SK-MEL-5 (cell line): ENCODE results near the gene MTX1. TPM values are rescaled to one million over a fixed set of nuclear protein-coding genes. Genes with fewer than 3 reads are reported as not detected.
A peak's percentile ranks its signal among the peaks of the same experiment; 100 is the strongest.

ENCODE experiments used
- DNase-seq: peaks from one replicate; pipeline ENCODE4 v3.0.0-alpha.2; 2016; ENCODE audit warnings: low read depth, low spot score
- in situ Hi-C: cut with HindIII; loops from 2 replicates; pipeline ENCODE4 v1.10.0; 2016; ENCODE audit warnings: low sequenced_read_pairs, high pct_unique_total_duplicates, low pct_unique_long_range_greater_than_20kb
- total RNA-seq: library from RNA; depleted of rRNA; stranded (reverse); fragments of >200 nt; shearing (Covaris generic); gene quantifications from 2 replicates; pipeline ENCODE4 v1.2.3, GENCODE V29; 2014

Gene MTX1
- total RNA-seq, 1 experiment from 2014 or later: 128 TPM

- in situ Hi-C loops: no loop called here
- DNase-seq: peak; percentile 99
Measured at GRCh38 chr1:155172732-155173477, 35.6 kb upstream of the MTX1 start, which contains the start of gene KRTCAP2. Gene KRTCAP2, minus strand, starts transcription at chr1:155173304. Its CDS starts 80 bp downstream, at chr1:155173224.

GRCh38 chr1:155173478-155174323 is 34.8 kb upstream of the MTX1 start, which contains the start of gene TRIM46:
Gene TRIM46, plus strand, starts transcription at chr1:155173849. Its CDS starts 118 bp downstream, at chr1:155173967.
- in situ Hi-C loops: no loop called here
- peak; percentile 63 for DNase-seq

GRCh38 chr1:155174324-155175280 is 33.9 kb upstream of the MTX1 start:
- in situ Hi-C loops: no loop called here
- no peak for DNase-seq

GRCh38 chr1:155175281-155175926 is 33.1 kb upstream of the MTX1 start:
- DNase-seq: no peak
- in situ Hi-C loops: no loop called here

GRCh38 chr1:155175927-155176371 is 32.5 kb upstream of the MTX1 start:
- in situ Hi-C loops: no loop called here
- DNase-seq: peak; percentile 33

- in situ Hi-C loops: no loop called here
- DNase-seq: peak; percentile 91
Measured at GRCh38 chr1:155176544-155177071, 31.9 kb upstream of the MTX1 start.

GRCh38 chr1:155177192-155177917 is 31.1 kb upstream of the MTX1 start:
- no peak for DNase-seq
- in situ Hi-C loops: no loop called here

GRCh38 chr1:155177918-155178281 is 30.6 kb upstream of the MTX1 start:
- no peak for DNase-seq

GRCh38 chr1:155178441-155179111 is 29.9 kb upstream of the MTX1 start:
- no peak for DNase-seq
- in situ Hi-C loops: no loop called here

More at GRCh38 chr1:155177918-155178281, 30.6 kb upstream of the MTX1 start:
- in situ Hi-C loops: no loop called here

GRCh38 chr1:155179112-155180031 is 29.1 kb upstream of the MTX1 start:
- in situ Hi-C loops: no loop called here
- DNase-seq: no peak

- no peak for DNase-seq
- in situ Hi-C loops: no loop called here
Measured at GRCh38 chr1:155181371-155182051, 27.0 kb upstream of the MTX1 start.

GRCh38 chr1:155182052-155182550 is 26.4 kb upstream of the MTX1 start:
- in situ Hi-C loops: no loop called here
- DNase-seq: no peak

GRCh38 chr1:155183775-155184221 is 24.7 kb upstream of the MTX1 start:
- in situ Hi-C loops: no loop called here
- no peak for DNase-seq

GRCh38 chr1:155184351-155184811 is 24.1 kb upstream of the MTX1 start:
- no peak for DNase-seq
- in situ Hi-C loops: no loop called here
